ENCODE measurements around the gene POU3F3.

- no peak for TF ChIP-seq CTCF (IDR thresholded peaks at IDR 0.05)
- no peak for TF ChIP-seq POLR2A (IDR thresholded peaks at IDR 0.05)
Measured at GRCh38 chr2:104851291-104852089, 2.4 kb upstream of the POU3F3 start.
